Measurements from ENCODE around the gene SBK2.

SBK2 gene

DNA sequence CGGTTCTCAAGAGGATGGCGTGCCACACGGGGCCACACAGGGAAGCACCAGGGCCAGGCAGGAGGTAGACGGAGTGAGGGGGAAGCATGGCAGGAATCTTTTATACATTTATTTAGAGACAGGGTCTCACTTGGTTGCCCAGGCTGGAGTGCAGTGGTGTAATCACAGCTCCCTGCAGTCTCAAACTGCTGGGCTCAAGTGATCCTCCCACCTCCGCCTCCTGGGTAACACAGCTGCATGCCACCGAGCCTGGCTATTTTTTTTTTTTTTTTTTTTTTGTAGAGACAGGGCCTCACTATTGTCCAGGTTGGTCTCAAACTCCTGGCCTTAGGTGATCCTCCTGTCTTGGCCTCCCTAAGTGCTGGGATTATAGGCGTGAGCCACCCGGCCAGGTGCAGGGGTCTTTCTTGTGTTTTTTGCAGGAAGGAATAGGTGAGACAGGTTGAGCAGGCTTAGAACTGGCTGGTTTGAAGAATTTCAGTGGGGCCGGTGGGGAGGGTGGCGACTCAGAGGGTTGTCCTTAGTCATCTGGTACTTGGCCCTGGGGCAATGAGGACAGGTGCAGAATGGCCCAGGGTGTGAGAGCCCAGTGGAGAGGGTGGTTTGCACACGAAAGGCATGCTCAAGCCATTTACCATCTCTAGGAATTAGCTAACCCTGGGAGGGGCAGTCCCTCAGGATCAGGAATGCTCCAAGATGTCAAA lies 41.1 kb downstream of the SBK2 start:
- DNase-seq (ENCODE audit: extremely low read depth, low read depth) = no peak
- TF ChIP-seq, protein P1, sequence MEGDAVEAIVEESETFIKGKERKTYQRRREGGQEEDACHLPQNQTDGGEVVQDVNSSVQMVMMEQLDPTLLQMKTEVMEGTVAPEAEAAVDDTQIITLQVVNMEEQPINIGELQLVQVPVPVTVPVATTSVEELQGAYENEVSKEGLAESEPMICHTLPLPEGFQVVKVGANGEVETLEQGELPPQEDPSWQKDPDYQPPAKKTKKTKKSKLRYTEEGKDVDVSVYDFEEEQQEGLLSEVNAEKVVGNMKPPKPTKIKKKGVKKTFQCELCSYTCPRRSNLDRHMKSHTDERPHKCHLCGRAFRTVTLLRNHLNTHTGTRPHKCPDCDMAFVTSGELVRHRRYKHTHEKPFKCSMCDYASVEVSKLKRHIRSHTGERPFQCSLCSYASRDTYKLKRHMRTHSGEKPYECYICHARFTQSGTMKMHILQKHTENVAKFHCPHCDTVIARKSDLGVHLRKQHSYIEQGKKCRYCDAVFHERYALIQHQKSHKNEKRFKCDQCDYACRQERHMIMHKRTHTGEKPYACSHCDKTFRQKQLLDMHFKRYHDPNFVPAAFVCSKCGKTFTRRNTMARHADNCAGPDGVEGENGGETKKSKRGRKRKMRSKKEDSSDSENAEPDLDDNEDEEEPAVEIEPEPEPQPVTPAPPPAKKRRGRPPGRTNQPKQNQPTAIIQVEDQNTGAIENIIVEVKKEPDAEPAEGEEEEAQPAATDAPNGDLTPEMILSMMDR (IDR thresholded peaks at IDR 0.05; ENCODE audit: low read depth, low read length) = no peak

DNA sequence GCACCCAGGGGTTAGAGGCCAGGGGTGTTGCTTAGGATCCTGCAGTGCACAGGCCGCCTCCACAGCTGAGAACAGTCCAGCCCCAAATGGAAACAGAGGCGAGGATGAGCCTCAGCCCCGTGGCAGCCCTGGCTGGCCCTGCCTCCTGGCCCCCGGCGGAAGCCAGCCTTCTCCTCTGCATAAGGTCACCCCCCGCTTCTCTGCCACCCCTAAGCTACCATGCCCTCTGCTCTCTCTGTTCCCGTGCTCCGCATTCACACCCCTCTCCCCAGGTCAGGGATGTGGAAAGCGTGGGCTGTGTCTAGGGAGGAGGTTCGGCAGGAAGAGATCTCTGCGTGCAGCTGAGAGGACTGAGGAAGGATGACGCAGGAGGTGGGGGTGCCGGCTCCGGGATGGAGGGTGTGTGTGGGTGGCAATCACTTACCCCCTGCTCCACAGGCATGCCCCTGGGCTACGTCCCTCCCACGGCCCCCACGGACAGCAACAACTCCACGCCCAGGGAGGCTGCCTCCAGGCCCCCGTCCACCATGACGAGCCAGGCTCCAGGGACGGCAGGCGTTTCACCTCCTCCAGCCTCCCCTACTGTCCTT lies 42.7 kb downstream of the SBK2 start:
- DNase-seq (ENCODE audit: extremely low read depth, low read depth) = peak; percentile 74

DNA sequence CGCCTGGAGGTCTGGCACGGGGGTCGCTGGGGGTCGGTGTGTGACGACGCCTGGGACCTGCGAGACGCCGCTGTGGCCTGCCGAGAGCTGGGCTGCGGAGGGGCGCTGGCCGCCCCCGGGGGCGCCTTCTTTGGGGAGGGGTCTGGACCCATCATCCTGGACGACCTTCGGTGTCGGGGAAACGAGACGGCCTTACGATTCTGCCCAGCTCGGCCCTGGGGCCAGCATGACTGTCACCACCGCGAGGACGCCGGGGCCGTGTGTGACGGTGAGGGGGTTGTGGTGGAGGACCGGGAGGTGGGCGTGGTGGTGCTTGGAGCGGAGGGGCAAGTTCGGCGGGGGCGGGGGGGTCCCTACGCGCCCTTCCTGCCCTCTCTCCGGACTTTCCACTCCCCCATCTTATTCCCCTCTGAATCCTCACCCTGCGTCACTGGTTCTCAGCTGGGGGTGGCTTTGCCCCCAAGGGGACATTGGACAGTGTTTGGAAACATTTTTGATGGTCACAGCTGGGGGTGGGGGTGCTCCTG lies 43.2 kb downstream of the SBK2 start:
- TF ChIP-seq, protein P1 (IDR thresholded peaks at IDR 0.05; ENCODE audit: low read depth, low read length) = no peak

More for the DNA sequence above, 42.7 kb downstream of the SBK2 start:
- TF ChIP-seq, protein P1 (IDR thresholded peaks at IDR 0.05; ENCODE audit: low read depth, low read length) = no peak

DNA sequence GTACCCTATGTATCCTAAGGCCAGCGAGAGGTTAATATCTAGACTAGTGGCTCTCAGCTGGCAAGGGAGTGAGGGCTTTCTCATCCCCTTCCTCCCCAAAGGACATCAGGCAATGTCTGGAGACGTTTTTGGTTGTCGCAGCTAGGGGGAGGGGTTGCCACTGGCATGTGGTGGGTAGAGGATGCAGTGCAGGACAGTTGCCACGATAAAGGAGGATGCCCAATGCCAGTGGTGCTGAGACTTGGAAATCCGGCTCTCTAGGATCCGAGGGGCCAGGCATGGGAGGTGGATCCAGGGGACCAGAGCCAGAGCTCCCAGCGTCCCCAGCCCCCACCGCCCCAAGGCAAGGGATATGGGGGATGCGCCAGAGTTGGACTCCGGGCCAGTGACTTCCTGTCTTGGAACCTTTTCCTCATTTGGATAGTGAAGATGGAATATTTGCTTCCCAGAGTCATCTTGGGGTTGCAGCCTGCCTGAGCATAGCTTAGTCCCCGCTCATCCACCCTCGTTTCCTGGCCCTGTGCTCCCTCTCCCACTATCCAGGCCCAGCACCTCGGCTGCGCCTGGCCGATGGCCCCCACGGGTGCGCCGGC lies 43.8 kb downstream of the SBK2 start:
- DNase-seq (ENCODE audit: extremely low read depth, low read depth) = no peak

More for the DNA sequence above, 43.2 kb downstream of the SBK2 start:
- DNase-seq (ENCODE audit: extremely low read depth, low read depth) = no peak

DNA sequence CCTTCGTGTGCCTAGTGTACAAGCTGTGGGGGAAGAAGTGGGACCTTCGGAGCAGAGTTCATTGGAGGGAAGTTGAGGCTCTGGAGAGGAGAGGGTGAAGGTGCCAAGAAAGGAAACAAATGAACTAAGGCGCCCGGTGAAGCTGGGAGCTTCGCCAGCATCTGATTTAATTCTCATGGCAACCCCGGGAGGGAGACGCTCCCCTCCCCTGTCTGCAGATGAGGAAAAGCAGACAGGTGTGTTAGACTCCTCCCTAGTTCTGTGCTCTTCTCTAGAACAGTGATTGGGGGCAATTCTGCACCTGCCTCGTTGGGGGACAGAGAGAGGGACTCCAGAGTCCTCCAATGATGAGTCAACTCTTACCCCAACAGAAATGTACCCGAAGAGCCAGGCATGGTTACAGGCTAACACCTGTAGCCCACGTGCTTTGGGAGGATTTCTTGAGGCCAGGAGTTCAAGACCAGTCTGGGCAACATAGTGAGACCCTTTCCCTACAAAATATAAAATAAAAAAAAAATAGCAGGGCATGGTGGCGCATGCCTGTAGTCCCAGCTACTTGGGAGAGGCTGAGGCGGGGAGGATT lies 44.5 kb downstream of the SBK2 start:
- TF ChIP-seq, protein P1 (IDR thresholded peaks at IDR 0.05; ENCODE audit: low read depth, low read length) = no peak

More for the DNA sequence above, 43.8 kb downstream of the SBK2 start:
- TF ChIP-seq, protein P1 (IDR thresholded peaks at IDR 0.05; ENCODE audit: low read depth, low read length) = no peak

DNA sequence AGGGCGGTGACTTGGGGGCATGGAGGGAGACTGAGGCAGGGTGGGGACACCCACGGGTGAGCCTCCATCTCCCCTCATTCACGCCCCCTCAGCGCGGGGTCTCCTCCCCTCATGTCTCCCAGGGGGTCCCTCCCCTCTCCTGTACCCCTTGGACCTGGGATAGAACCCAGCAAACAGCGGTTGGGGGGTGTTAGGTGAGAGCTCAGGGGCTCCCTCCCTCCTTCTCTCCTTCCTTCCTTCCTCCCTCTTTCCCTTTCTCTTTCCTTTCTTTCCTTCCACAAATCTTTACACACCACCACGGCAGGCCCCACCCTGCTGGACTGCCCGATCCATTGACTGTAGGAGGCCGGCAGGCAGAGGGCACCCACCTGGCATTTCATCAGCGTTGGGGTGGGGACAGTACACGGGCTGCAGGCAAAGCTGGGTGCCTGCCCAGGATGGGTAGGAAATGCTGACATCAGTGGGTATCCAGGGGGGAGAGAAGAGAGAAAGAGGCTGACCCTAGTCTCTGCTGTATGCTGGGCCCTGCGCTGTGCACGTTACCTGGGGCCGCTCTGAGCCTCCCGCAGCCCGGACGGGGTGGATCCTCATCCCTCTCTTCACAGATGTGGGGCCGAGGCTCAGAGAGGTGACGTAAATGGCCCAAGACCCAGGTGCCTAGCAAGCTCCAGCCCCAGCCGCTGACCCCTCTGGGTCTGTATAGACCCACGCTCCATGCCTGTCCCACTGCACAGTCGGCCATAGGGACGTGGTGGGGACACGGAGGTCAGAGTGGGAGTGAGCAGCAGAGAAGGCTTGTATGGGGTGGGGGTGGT lies 45.2 kb downstream of the SBK2 start:
- TF ChIP-seq, protein P1 (IDR thresholded peaks at IDR 0.05; ENCODE audit: low read depth, low read length) = no peak
- DNase-seq (ENCODE audit: extremely low read depth, low read depth) = no peak

More for the DNA sequence above, 44.5 kb downstream of the SBK2 start:
- DNase-seq (ENCODE audit: extremely low read depth, low read depth) = no peak
